ENCODE results near the gene CD200. TPM values are rescaled to one million over a fixed set of nuclear protein-coding genes. Genes with fewer than 3 reads are reported as not detected.

CD200 gene
- polyA plus RNA-seq (ENCODE audit: insufficient read length): 41.6 TPM
- long read RNA-seq, donor 1, partial matches to known transcripts: 0 of 8 reads
- long read RNA-seq, donor 1, other reads (novel, unspliced or antisense): 0 of 8 reads
- long read RNA-seq, donor 2, transcript CD200-202 (5 exons, 1,997 nt): major isoform, 7 of 47 reads
- long read RNA-seq, donor 2, transcript CD200-201 (6 exons, 2,129 nt): minor isoform, 5 of 47 reads
- long read RNA-seq, donor 2, partial matches to known transcripts: 32 of 47 reads
- long read RNA-seq, donor 2, other reads (novel, unspliced or antisense): 0 of 47 reads
- long read RNA-seq, donor 3, transcript CD200-201 (6 exons, 2,129 nt): major isoform, 6 of 6 reads
- long read RNA-seq, donor 3, partial matches to known transcripts: 0 of 6 reads
- long read RNA-seq, donor 3, other reads (novel, unspliced or antisense): 0 of 6 reads
- long read RNA-seq, donor 4, partial matches to known transcripts: 0 of 1 reads
- long read RNA-seq, donor 4, other reads (novel, unspliced or antisense): 0 of 1 reads
- long read RNA-seq, donor 5, transcript CD200-201 (6 exons, 2,129 nt): major isoform, 11 of 59 reads
- long read RNA-seq, donor 5, transcript CD200-202 (5 exons, 1,997 nt): minor isoform, 8 of 59 reads
- long read RNA-seq, donor 5, partial matches to known transcripts: 38 of 59 reads
- long read RNA-seq, donor 5, other reads (novel, unspliced or antisense): 0 of 59 reads
- long read RNA-seq, donor 6, transcript CD200-201 (6 exons, 2,129 nt): major isoform, 6 of 16 reads
- long read RNA-seq, donor 6, partial matches to known transcripts: 9 of 16 reads
- long read RNA-seq, donor 6, other reads (novel, unspliced or antisense): 0 of 16 reads
- long read RNA-seq, donor 7, transcript CD200-201 (6 exons, 2,129 nt): major isoform, 7 of 15 reads
- long read RNA-seq, donor 7, partial matches to known transcripts: 0 of 15 reads
- long read RNA-seq, donor 7, other reads (novel, unspliced or antisense): 0 of 15 reads
- long read RNA-seq, donor 8, partial matches to known transcripts: 0 of 3 reads
- long read RNA-seq, donor 8, other reads (novel, unspliced or antisense): 0 of 3 reads

GRCh38 chr3:112333002-112333380 is at the start of gene CD200:
Gene CD200 (plus strand): TSS chr3:112333156. CDS start chr3:112333213, 57 bp downstream.
- peak; percentile 69 for DNase-seq

GRCh38 chr3:112289011-112289410 is 43.9 kb upstream of the CD200 start:
- no peak for DNase-seq

GRCh38 chr3:112293368-112294321 is 39.3 kb upstream of the CD200 start, which contains the start of gene SLC9C1:
Gene SLC9C1 (minus strand): TSS chr3:112294216. CDS start chr3:112286791, 7,425 bp downstream.
- peak; percentile 82 for DNase-seq

- no peak for DNase-seq
These were observed 35.2 kb upstream of the CD200 start for GRCh38 chr3:112297714-112298113.

- DNase-seq: no peak
These were observed 34.2 kb upstream of the CD200 start for GRCh38 chr3:112298781-112299180.

GRCh38 chr3:112302150-112302830 is 30.7 kb upstream of the CD200 start:
- no peak for DNase-seq

GRCh38 chr3:112302881-112303763 is 29.8 kb upstream of the CD200 start:
- DNase-seq: no peak

- peak; percentile 66 for DNase-seq
These were observed 29.1 kb upstream of the CD200 start for GRCh38 chr3:112303764-112304325.

GRCh38 chr3:112304611-112305010 is 28.3 kb upstream of the CD200 start:
- DNase-seq: no peak

- no peak for DNase-seq
These were observed 26.1 kb upstream of the CD200 start for GRCh38 chr3:112306825-112307224.

- no peak for DNase-seq
These were observed 25.4 kb upstream of the CD200 start for GRCh38 chr3:112307557-112307956.

GRCh38 chr3:112308151-112308911 is 24.6 kb upstream of the CD200 start:
- no peak for DNase-seq

GRCh38 chr3:112314649-112315048 is 18.3 kb upstream of the CD200 start:
- no peak for DNase-seq

GRCh38 chr3:112315791-112316190 is 17.2 kb upstream of the CD200 start:
- DNase-seq: no peak

- DNase-seq: no peak
These were observed 13.3 kb upstream of the CD200 start for GRCh38 chr3:112319516-112320276.

GRCh38 chr3:112320691-112321090 is 12.3 kb upstream of the CD200 start:
- no peak for DNase-seq

GRCh38 chr3:112321867-112322652 is 10.9 kb upstream of the CD200 start:
- no peak for DNase-seq
